NCI-H128 (cell line): ENCODE results near the gene CFAP70.
"Not testable (repeated sequence)": the region's sequence is repeated elsewhere in the genome, so short reads cannot be mapped to it uniquely, and the experiment has no call there.

ENCODE experiments used
- DNase-seq: peaks from one replicate; lab custom pipeline; 2025; ENCODE audit not compliant: unreplicated experiment; lab: John Stamatoyannopoulos, UW

Gene CFAP70

DNA sequence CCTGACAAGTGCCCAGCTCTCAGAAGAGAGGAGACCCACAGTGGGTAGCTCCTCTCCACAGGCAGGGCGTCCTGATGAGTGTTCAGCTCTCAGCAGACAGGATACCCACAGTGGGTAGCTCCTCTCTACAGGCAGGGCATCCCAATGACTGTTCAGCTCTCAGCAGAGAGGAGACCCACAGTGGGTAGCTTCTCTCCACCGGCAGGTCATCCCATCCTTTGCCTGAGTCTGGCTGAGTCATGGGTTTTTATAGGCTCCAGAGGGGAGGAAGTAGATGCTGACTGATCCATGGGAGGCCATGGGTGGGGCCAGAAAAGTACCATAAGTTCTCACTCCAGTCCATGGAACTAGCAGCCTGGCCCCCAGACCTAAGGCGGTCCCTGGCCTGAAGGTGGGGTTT is 18.5 kb downstream of the CFAP70 start:
- DNase-seq, result no peak

DNA sequence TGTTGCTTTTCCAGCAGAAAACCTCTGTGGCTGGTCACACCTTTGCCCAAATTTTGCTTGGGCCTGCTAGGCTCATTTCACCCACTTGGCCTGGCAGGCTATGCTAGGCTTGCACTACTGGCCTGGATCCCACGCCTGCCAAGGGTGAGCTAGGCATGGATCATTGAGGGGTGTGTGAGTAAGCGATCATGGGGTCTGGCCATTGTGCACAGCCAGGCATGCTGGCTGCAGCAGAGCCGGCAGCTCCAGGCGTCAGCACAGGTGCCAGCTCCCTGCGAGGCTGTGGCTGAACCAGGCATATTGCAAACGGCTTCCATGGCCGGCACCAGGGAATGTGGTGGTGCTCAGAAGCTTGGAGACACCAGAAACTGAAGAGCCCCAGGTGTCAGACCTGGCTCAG is 19.2 kb downstream of the CFAP70 start:
- DNase-seq, result no peak

DNA sequence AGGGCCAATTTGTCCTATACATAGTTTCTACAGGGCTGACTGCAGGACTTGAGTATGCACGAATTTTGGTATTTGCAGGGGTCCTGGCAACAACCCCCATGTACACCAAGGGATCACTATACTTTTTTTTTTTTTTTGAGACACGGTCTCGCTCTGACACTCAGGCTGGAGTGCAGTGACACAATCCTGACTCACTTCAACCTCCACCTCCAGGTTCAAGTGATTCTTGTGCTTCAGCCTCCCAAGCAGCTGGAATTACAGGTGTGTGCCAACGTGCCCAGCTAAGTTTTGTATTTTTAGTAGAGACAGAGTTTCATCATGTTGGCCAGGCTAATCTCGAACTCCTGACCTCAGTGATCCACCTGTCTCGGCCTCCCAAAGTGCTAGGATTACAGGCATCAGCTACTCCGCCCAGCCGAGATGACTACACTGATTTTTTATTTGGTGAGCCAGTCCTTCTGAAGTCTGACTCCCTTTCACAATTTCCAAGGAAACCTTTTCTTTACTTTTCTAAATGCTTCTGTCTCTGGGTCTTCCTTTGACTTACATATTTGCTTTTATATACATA is 19.8 kb downstream of the CFAP70 start:
- no peak for DNase-seq

DNA sequence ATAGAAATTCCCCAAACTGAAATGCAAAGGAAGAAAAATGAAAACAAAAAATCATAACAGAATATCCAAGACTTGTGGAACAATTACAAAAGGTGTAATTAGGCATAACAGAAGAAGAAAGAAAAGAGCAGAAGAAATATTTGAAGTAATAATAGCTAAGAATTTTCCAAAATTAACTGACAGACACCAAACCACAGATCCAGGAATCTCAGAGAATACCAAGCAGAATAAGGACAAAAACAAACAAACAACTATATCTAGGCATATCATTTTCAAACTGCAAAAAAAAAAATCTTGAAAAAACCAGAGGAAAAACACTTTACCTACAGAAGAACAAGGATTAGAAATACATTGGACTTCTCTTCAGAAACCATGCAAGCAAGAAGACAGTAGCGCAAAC is 25.5 kb downstream of the CFAP70 start:
- no peak for DNase-seq

DNA sequence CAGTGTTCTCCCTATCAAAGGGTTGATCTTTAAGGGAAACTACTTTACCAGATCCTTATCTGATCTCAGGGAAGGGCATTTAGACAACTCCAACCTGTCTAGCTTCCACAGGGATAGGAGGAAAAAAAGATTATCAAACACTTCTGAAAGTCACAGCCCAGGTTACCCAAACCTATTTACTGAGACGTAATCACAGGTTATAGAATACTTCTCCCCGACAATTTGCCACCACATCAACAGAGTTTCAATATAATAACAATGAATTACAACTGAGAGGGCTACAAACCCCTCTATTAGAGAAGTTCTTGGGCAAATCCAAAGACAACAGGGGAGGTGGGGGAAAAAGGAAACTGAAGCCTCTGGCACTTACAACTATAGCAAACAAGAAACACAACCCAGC is 26.3 kb downstream of the CFAP70 start:
- no peak for DNase-seq

DNA sequence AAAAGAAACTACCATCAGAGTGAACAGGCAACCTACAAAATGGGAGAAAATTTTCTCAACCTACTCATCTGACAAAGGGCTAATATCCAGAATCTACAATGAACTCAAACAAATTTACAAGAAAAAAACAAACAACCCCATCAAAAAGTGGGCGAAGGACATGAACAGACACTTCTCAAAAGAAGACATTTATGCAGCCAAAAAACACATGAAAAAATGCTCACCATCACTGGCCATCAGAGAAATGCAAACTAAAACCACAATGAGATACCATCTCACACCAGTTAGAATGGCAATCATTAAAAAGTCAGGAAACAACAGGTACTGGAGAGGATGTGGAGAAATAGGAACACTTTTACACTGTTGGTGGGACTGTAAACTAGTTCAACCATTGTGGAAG is 30.1 kb downstream of the CFAP70 start:
- not testable (repeated sequence) for DNase-seq

DNA sequence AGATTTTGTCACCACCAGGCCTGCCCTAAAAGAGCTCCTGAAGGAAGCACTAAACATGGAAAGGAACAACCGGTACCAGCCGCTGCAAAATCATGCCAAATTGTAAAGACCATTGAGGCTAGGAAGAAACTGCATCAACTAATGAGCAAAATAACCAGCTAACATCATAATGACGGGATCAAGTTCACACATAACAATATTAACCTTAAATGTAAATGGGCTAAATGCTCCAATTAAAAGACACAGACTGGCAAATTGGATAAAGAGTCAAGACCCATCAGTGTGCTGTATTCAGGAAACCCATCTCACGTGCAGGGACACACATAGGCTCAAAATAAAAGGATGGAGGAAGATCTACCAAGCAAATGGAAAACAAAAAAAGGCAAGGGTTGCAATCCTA is 33.4 kb downstream of the CFAP70 start:
- not testable (repeated sequence) for DNase-seq

DNA sequence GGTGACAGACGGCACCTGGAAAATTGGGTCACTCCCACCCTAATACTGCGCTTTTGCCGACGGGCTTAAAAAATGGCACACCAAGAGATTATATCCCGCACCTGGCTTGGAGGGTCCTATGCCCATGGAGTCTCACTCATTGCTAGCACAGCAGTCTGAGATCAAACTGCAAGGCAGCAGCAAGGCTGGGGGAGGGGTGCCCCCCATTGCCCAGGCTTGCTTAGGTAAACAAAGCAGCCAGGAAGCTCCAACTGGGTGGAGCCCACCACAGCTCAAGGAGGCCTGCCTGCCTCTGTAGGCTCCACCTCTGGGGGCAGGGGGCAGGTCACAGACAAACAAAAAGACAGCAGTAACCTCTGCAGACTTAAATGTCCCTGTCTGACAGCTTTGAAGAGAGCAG is 35.1 kb downstream of the CFAP70 start:
- not testable (repeated sequence) for DNase-seq

DNA sequence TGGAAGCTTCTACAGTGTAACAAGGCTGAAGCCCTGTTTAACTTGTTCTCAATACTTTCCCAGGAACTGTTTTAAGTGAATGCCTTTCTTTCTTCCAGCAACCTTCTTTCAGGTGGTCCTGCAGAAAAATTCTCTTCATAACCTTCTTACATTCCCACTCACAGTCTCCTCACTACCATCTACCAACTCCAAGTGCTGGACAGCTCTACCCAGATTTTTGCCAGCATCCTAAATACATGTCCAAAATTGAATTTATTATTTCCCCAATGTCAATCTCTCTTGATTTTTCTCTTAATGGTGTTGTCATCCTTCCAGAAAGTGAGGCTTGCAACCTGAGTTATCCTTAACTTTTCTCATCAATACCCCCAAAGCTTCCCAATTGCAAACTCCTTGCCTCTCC is 48.2 kb downstream of the CFAP70 start:
- no peak for DNase-seq

DNA sequence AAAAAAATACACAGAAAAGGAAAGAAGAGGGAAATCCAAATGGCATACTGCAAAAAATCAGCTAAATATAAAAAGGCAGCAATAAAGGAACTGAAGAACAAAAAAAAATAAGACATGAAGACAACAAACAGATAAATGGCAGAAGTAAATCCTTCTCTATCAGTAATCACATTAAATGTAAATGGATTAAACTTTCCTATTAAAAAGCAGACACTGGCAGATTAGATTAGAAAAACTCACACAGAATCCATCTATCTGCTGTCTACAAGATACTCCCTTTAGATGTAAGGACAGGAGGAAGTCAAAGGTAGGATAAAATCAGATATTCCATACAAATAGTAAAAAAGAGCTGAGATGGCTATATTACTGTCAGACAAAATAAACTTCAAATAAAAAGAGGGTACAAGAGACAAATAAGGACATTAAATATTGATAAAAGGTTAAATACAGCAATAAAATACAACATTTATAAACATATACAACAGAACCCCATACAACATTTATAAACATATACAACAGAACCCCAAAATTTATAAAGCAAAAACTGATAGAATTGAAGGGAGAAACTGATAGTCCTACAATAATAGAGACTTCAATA is 51.4 kb downstream of the CFAP70 start:
- no peak for DNase-seq

DNA sequence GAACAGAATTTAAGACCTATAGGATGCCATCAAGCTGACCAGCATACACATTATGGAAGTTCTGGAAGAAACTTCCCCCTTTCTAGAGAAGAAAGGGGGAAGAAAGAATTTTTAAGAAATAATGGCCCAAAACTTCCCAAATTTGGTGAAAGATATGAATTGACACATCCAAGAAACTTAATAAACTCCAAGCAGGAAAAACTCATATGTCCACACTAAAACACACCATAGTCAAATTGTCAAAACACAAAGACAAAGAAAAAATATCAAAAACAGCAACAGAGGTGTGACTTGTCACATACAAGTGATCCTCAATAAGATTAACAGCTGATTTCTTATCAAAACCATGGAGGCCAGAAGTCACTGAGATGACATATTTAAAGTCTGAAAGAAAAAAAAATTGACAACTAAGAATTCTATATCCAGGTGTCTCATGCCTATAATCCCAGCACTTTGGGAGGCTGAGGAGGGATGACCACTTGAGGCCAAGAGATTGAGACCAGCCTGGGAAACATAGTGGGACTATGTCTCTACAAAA is 52.4 kb downstream of the CFAP70 start:
- DNase-seq, result no peak

DNA sequence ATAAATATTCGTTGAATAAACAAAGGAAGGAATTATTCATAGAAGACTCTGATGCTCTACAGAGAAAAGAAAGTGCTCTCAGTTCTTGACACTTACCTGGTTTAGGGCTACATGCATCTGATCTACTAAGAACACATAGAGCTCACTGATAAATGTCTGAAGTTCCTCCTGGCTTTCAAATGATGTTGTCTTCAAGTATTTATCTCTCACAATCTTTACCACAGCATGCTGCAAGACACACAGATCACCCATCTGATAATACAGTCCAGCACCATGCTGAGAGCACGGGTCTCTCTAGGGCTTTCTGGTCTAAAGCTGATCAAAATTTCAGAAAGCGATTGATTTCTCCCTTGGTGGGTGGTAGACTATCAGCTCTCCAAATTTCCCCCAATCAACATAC is 61.7 kb downstream of the CFAP70 start:
- DNase-seq, result no peak

DNA sequence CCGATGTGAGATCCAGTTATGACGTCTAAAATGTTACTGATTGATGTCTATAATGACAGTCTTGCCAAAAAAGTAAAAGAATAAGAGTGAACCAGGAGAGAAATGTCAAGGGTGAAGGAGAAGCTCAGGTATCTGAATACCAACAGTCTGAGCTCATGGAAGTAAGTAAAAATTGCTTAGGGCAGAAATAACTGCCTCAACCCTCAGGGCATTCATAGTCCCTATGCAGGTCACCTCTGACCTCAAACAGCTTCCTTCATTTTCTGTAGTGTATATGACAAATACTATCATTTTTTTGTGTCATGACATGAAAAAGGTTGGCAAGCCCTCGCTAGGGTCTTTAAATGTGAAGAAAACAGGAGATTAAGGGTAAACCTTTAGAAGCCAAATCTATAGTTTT is 65.2 kb downstream of the CFAP70 start:
- no peak for DNase-seq

DNA sequence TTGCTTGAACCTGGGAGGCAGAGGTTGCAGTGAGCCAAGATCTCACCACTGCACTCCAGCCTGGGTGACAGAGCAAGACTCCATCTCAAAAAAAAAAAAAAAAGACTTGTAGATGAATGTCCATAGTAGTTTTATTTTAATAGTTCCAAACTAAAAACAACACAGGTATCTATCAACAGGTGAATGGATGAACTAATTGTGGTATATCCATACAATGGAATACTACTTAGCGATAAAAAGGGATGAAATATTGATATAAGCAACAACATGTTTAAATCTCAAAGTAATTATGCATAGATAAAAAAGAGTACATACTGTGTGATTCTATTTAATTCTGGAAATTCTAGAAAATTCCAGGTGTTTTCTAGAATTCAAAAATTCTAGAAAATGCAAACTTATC is 68.7 kb downstream of the CFAP70 start:
- no peak for DNase-seq

DNA sequence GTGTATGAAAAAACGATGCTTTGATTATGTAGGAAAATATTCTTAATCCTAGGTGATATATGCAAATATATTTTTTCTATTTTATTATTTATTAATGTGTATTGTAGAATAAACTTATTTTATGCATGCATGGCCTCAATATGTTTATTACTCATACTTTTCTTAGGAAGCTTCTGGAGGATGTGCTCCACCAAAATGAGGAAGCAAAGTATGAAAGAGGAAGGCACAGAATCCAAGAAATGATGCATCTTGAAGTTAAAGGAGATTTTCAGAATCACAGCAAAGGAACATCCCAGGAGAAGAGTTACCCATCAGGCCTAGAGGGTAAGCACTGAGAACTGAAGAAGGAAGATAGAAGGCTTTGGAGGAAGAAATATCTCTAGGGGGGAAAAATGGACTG is 71.2 kb downstream of the CFAP70 start:
- no peak for DNase-seq

DNA sequence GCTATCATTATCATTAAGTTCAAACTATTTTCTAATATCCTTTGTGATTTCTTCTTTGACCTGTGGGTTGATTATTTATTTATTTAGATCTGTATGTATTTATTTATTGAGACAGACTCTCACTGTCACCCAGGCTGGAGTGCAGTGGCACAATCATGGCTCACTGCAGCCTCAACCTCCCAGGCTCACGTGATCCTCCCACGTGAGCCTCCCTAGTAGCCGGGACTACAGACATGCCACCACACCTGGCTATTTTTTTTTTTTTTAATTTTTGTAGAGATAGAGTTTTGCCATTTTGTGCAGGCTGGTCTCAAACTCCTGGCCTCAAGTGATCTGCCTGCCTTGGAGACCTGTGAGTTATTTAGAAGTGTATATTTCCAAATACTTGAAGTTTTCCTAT is 77.6 kb downstream of the CFAP70 start:
- DNase-seq, result no peak

DNA sequence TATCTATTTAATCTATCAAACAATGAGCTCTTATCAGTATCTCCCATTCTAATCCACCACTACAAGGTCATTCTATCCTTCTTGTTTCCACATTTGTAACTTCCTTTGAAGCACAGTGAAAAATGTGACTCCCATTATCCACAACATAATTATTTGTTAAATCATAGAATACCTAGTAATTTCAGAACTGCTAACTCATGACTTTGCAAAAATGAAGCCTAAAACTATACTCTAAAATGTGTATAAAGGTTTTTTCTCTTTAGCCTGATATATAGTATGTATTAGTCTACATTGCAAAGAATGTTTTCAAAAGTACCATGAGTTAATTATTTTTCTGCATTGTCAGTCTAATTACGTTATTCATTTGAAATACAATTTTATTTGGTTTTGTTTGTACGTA is 94.2 kb downstream of the CFAP70 start:
- DNase-seq, result no peak

DNA sequence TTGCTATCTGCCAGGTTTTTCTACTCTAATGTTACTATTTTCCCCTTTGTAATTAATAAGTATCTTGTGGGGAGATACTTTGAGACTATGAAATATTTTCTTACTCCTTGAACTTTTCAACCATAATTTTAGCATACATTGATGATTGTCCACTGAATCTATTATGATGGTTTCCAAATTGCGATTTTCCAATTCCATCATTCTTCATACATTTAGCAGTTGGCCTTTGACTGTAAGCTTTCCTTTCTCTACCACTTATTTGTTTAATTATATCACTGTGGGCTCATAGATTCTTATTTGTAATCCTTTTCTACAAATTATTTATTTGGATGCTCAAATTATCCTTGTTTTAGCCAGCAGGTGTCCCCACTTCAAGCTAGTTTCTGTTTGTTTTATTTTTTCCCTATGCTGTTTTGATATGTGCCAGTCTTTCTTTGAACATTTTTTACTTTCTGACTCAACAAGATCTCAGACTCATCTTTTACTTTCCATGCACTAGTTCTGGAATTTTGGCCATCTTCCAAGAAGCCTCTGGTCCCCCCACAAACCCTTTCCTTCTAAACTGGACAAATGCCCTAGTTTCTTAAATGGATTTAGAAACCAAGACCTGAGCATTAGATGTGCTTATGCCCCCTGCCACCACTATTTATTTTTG is 94.8 kb downstream of the CFAP70 start:
- DNase-seq, result no peak

DNA sequence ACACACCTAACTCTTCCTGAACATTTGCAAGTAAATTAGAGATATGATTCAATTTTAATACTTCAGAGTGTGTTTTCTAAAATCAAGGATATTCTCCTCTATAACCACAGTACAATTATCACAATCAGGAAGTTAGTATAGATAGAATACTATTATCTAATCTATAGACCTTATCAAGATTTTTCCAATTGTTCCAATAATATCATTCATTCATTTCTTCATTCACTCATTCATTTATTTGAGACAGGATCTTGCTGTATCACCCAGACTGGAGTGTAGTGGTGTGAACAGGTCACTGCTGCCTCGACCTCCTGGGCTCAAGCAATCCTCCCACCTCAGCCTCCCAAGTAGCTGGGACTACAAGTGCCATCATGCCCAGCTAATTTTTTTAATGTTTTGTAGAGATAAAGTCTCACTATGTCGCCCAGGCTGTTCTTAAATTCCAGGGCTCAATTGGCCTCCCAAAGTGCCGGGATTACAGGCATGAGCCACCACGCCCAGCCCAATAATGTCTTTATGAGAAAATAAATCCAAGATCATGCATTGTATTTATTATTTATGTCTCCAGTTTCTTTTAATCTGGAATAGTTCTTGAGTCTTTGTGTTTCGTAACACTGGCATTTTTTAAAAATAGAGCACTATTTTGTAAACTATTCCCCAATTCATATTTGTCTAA is 95.6 kb downstream of the CFAP70 start:
- DNase-seq, result no peak

DNA sequence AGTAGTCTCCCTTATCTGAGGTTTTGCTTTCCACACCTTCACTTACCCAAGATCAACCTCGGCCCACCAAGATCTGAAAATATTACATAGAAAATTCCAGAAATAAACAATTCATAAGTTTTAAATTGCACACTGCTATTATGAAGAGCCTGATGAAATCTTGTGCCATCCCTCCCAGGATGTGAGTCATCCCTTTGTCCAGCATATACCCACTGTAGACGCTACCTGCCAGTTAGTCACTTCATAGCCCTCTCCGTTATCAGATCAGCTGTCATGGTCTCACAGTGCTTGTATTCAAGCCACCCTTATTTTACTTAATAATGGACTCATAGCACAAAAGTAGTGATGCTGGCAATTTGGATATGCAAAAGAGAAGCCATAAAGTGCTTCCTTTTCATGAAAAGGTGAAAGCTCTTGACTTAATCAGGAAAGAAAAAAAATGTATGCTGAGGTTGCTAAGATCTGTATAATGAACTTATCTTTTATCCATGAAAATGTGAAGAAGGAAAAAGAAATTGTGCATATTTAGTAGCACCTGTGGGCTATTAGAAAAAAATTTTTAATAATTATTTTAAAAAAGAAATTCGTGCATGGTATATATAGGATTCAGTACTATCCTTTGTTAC is 96.4 kb downstream of the CFAP70 start:
- no peak for DNase-seq

DNA sequence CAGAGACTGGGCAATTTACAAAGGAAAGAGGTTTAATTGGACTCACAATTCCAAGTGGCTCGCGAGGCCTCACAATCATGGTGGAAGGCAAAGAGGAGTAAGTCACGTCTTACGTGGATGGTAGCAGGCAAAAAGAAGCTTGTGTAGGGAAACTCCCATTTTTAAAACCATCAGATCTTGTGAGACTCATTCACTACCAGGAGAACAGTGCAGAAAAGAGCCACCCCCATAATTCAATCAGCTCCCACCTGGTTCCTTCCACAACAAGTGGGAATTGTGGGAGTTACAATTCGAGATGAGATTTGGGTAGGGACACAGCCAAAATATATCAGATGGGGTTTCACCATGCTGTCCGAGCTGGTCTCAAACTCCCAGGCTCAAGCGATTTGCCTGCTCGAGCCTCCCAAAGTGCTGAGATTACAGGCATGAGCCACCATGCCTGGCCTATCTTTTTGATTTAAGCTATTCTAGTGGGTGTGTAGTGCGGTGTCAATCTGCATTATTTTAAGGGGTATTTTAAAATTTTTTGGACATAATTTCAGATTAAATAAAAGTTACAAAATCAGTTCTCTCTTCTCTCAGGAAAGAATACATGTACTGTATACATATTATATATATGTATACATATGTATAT is 97.2 kb downstream of the CFAP70 start:
- DNase-seq, result no peak
